Neural cell (in vitro differentiated cells): ENCODE results near the gene MCC.

Experiments
- EP300 ChIP-seq: fragments of 450-650 bp; conservative IDR thresholded peaks from 2 replicates; pipeline ENCODE4 v1.6.1; 2014; ENCODE audit warnings: antibody characterized with exemption, mild to moderate bottlenecking, moderate library complexity; ENCODE audit not compliant: poor library complexity, severe bottlenecking
- EZH2 ChIP-seq: fragments of 200-600, 300-800 bp; shearing (Covaris generic), sonication (generic); IDR thresholded peaks from 2 replicates; pipeline ENCODE4 v1.6.1; 2014; ENCODE audit warnings: antibody characterized with exemption, low read length, borderline replicate concordance, mild to moderate bottlenecking; ENCODE audit not compliant: insufficient read depth, poor library complexity, severe bottlenecking
- MXI1 ChIP-seq: fragments of 450-650 bp; conservative IDR thresholded peaks from 2 replicates; pipeline ENCODE4 v1.6.1; 2014; ENCODE audit warnings: antibody characterized with exemption, mild to moderate bottlenecking; ENCODE audit not compliant: poor library complexity, severe bottlenecking
- POLR2AphosphoS5 ChIP-seq: IDR thresholded peaks from 2 replicates; pipeline ENCODE4 v1.6.1; 2012
- TAF1 ChIP-seq: IDR thresholded peaks from 2 replicates; pipeline ENCODE4 v1.6.1; 2012; ENCODE audit warnings: low read depth
- TF ChIP-seq, protein P1 (sequence below): fragments of 450-650 bp; IDR thresholded peaks from 2 replicates; pipeline ENCODE4 v1.5.1; 2014; ENCODE audit warnings: antibody characterized with exemption, mild to moderate bottlenecking, moderate library complexity; ENCODE audit not compliant: poor library complexity, severe bottlenecking
- TF ChIP-seq, protein P2 (sequence below): IDR thresholded peaks from 2 replicates; pipeline ENCODE4 v1.6.1; 2012; ENCODE audit warnings: borderline replicate concordance

DNA sequence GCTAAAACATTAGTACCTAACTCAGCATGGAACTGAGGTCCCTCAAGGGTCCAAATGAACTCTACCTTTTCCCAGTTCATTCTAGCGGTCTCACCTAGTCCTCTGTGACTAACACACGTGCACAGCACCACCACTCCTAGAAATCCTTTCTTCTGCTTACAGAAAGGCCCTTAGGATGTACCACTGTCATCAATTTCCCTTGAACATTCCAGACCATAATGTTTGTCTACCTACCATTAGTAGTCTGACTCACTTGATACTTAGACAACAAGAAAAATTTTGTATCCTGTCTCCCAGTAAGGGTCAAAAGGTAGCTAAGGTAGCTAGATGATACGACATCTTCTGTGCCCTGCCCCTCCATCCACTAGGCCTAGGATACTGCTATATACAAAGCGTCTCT is 220.0 kb downstream of the MCC start:
- no peak for TF ChIP-seq EP300
- TF ChIP-seq, protein P1, sequence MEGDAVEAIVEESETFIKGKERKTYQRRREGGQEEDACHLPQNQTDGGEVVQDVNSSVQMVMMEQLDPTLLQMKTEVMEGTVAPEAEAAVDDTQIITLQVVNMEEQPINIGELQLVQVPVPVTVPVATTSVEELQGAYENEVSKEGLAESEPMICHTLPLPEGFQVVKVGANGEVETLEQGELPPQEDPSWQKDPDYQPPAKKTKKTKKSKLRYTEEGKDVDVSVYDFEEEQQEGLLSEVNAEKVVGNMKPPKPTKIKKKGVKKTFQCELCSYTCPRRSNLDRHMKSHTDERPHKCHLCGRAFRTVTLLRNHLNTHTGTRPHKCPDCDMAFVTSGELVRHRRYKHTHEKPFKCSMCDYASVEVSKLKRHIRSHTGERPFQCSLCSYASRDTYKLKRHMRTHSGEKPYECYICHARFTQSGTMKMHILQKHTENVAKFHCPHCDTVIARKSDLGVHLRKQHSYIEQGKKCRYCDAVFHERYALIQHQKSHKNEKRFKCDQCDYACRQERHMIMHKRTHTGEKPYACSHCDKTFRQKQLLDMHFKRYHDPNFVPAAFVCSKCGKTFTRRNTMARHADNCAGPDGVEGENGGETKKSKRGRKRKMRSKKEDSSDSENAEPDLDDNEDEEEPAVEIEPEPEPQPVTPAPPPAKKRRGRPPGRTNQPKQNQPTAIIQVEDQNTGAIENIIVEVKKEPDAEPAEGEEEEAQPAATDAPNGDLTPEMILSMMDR = no peak
- TF ChIP-seq, protein P2, sequence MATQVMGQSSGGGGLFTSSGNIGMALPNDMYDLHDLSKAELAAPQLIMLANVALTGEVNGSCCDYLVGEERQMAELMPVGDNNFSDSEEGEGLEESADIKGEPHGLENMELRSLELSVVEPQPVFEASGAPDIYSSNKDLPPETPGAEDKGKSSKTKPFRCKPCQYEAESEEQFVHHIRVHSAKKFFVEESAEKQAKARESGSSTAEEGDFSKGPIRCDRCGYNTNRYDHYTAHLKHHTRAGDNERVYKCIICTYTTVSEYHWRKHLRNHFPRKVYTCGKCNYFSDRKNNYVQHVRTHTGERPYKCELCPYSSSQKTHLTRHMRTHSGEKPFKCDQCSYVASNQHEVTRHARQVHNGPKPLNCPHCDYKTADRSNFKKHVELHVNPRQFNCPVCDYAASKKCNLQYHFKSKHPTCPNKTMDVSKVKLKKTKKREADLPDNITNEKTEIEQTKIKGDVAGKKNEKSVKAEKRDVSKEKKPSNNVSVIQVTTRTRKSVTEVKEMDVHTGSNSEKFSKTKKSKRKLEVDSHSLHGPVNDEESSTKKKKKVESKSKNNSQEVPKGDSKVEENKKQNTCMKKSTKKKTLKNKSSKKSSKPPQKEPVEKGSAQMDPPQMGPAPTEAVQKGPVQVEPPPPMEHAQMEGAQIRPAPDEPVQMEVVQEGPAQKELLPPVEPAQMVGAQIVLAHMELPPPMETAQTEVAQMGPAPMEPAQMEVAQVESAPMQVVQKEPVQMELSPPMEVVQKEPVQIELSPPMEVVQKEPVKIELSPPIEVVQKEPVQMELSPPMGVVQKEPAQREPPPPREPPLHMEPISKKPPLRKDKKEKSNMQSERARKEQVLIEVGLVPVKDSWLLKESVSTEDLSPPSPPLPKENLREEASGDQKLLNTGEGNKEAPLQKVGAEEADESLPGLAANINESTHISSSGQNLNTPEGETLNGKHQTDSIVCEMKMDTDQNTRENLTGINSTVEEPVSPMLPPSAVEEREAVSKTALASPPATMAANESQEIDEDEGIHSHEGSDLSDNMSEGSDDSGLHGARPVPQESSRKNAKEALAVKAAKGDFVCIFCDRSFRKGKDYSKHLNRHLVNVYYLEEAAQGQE = no peak
- no peak for TF ChIP-seq POLR2AphosphoS5
- TF ChIP-seq TAF1 = no peak
- TF ChIP-seq EZH2 = no peak
- TF ChIP-seq MXI1 = no peak
